GM23338 (cell line): ENCODE results near the gene MED19.

Experiments used
- CREB1 ChIP-seq: fragments of 250-450 bp; sonication (Bioruptor Pico); IDR thresholded peaks from 2 replicates; pipeline ENCODE4 v1.5.0; 2020; ENCODE audit warnings: low read depth, mild to moderate bottlenecking, moderate library complexity
- EZH2 ChIP-seq: fragments of 200-600 bp; sonication (generic); IDR thresholded peaks from one replicate; pipeline ENCODE4 v1.8.0; 2017; ENCODE audit warnings: antibody characterized with exemption, mild to moderate bottlenecking, low read depth; ENCODE audit not compliant: unreplicated experiment
- EZH2phosphoT487 ChIP-seq: fragments of 200-600 bp; sonication (generic); IDR thresholded peaks from one replicate; pipeline ENCODE4 v1.8.1; 2018; ENCODE audit warnings: antibody characterized with exemption; ENCODE audit not compliant: unreplicated experiment
- JUNB ChIP-seq: IDR thresholded peaks from one replicate; pipeline ENCODE4 v1.6.1; 2016; ENCODE audit warnings: antibody characterized with exemption; ENCODE audit not compliant: unreplicated experiment
- NANOG ChIP-seq: IDR thresholded peaks from 2 replicates; pipeline ENCODE4 v1.6.1; 2016; ENCODE audit warnings: antibody characterized with exemption, borderline replicate concordance
- POLR2AphosphoS5 ChIP-seq: IDR thresholded peaks from 2 replicates; pipeline ENCODE4 v1.6.1; 2016; ENCODE audit warnings: antibody characterized with exemption, low read depth
- ZNF114 ChIP-seq: fragments of 250-450 bp; sonication (Bioruptor Pico); IDR thresholded peaks from 2 replicates; pipeline ENCODE4 v1.5.0; 2020; ENCODE audit warnings: mild to moderate bottlenecking, moderate library complexity
- TF ChIP-seq, protein P1 (sequence below), 2 experiments: fragments of 200-600 bp in 1 of 2; sonication (generic) in 1 of 2; conservative IDR thresholded peaks; 2 replicates each; pipeline versions ENCODE4 v1.5.1 to v1.6.1; 2016 to 2017; ENCODE audit warnings: antibody characterized with exemption in 2 of 2, low read depth in 2 of 2, mild to moderate bottlenecking in 2 of 2, moderate library complexity in 1 of 2
- TF ChIP-seq, protein P2 (sequence below): IDR thresholded peaks from one replicate; pipeline ENCODE4 v1.6.1; 2018; ENCODE audit warnings: antibody characterized with exemption; ENCODE audit not compliant: unreplicated experiment
- TF ChIP-seq, protein P3 (sequence below): fragments of 250-450 bp; sonication (Bioruptor Pico); IDR thresholded peaks from 2 replicates; pipeline ENCODE4 v1.5.0; 2020; ENCODE audit warnings: mild to moderate bottlenecking, moderate library complexity
- TF ChIP-seq, protein P4 (sequence below): IDR thresholded peaks from 2 replicates; pipeline ENCODE4 v1.6.1; 2016; ENCODE audit warnings: antibody characterized with exemption

DNA sequence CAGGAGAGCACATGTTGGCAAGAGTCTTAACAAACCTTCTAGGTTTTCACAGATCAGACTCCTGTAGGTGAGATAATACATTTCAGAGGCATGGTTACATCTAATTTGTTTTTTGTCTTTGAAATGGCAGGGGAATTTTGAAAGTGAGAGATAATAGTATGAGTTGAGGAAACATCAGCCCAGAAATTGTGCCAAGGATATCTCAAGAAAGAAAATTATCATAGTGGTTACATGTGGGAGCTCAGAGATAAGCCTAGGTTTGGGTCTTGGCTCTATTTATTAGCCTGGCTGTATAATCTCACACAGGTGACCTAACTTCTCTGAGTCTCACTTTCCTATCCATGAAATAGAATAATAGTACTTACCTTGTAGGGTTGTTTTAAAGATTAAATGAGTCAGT lies 39.2 kb upstream of the MED19 start:
- TF ChIP-seq, protein P1, sequence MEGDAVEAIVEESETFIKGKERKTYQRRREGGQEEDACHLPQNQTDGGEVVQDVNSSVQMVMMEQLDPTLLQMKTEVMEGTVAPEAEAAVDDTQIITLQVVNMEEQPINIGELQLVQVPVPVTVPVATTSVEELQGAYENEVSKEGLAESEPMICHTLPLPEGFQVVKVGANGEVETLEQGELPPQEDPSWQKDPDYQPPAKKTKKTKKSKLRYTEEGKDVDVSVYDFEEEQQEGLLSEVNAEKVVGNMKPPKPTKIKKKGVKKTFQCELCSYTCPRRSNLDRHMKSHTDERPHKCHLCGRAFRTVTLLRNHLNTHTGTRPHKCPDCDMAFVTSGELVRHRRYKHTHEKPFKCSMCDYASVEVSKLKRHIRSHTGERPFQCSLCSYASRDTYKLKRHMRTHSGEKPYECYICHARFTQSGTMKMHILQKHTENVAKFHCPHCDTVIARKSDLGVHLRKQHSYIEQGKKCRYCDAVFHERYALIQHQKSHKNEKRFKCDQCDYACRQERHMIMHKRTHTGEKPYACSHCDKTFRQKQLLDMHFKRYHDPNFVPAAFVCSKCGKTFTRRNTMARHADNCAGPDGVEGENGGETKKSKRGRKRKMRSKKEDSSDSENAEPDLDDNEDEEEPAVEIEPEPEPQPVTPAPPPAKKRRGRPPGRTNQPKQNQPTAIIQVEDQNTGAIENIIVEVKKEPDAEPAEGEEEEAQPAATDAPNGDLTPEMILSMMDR (conservative IDR thresholded peaks at IDR 0.05; ENCODE audit: low read depth in 2 of 2) = no peak
- TF ChIP-seq EZH2phosphoT487 = no peak
- TF ChIP-seq EZH2 = no peak
- TF ChIP-seq, protein P2, sequence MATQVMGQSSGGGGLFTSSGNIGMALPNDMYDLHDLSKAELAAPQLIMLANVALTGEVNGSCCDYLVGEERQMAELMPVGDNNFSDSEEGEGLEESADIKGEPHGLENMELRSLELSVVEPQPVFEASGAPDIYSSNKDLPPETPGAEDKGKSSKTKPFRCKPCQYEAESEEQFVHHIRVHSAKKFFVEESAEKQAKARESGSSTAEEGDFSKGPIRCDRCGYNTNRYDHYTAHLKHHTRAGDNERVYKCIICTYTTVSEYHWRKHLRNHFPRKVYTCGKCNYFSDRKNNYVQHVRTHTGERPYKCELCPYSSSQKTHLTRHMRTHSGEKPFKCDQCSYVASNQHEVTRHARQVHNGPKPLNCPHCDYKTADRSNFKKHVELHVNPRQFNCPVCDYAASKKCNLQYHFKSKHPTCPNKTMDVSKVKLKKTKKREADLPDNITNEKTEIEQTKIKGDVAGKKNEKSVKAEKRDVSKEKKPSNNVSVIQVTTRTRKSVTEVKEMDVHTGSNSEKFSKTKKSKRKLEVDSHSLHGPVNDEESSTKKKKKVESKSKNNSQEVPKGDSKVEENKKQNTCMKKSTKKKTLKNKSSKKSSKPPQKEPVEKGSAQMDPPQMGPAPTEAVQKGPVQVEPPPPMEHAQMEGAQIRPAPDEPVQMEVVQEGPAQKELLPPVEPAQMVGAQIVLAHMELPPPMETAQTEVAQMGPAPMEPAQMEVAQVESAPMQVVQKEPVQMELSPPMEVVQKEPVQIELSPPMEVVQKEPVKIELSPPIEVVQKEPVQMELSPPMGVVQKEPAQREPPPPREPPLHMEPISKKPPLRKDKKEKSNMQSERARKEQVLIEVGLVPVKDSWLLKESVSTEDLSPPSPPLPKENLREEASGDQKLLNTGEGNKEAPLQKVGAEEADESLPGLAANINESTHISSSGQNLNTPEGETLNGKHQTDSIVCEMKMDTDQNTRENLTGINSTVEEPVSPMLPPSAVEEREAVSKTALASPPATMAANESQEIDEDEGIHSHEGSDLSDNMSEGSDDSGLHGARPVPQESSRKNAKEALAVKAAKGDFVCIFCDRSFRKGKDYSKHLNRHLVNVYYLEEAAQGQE = no peak
- no peak for TF ChIP-seq POLR2AphosphoS5
- TF ChIP-seq JUNB = no peak
- no peak for TF ChIP-seq ZNF114 (CRISPR knock-in tag)
- TF ChIP-seq, protein P3, sequence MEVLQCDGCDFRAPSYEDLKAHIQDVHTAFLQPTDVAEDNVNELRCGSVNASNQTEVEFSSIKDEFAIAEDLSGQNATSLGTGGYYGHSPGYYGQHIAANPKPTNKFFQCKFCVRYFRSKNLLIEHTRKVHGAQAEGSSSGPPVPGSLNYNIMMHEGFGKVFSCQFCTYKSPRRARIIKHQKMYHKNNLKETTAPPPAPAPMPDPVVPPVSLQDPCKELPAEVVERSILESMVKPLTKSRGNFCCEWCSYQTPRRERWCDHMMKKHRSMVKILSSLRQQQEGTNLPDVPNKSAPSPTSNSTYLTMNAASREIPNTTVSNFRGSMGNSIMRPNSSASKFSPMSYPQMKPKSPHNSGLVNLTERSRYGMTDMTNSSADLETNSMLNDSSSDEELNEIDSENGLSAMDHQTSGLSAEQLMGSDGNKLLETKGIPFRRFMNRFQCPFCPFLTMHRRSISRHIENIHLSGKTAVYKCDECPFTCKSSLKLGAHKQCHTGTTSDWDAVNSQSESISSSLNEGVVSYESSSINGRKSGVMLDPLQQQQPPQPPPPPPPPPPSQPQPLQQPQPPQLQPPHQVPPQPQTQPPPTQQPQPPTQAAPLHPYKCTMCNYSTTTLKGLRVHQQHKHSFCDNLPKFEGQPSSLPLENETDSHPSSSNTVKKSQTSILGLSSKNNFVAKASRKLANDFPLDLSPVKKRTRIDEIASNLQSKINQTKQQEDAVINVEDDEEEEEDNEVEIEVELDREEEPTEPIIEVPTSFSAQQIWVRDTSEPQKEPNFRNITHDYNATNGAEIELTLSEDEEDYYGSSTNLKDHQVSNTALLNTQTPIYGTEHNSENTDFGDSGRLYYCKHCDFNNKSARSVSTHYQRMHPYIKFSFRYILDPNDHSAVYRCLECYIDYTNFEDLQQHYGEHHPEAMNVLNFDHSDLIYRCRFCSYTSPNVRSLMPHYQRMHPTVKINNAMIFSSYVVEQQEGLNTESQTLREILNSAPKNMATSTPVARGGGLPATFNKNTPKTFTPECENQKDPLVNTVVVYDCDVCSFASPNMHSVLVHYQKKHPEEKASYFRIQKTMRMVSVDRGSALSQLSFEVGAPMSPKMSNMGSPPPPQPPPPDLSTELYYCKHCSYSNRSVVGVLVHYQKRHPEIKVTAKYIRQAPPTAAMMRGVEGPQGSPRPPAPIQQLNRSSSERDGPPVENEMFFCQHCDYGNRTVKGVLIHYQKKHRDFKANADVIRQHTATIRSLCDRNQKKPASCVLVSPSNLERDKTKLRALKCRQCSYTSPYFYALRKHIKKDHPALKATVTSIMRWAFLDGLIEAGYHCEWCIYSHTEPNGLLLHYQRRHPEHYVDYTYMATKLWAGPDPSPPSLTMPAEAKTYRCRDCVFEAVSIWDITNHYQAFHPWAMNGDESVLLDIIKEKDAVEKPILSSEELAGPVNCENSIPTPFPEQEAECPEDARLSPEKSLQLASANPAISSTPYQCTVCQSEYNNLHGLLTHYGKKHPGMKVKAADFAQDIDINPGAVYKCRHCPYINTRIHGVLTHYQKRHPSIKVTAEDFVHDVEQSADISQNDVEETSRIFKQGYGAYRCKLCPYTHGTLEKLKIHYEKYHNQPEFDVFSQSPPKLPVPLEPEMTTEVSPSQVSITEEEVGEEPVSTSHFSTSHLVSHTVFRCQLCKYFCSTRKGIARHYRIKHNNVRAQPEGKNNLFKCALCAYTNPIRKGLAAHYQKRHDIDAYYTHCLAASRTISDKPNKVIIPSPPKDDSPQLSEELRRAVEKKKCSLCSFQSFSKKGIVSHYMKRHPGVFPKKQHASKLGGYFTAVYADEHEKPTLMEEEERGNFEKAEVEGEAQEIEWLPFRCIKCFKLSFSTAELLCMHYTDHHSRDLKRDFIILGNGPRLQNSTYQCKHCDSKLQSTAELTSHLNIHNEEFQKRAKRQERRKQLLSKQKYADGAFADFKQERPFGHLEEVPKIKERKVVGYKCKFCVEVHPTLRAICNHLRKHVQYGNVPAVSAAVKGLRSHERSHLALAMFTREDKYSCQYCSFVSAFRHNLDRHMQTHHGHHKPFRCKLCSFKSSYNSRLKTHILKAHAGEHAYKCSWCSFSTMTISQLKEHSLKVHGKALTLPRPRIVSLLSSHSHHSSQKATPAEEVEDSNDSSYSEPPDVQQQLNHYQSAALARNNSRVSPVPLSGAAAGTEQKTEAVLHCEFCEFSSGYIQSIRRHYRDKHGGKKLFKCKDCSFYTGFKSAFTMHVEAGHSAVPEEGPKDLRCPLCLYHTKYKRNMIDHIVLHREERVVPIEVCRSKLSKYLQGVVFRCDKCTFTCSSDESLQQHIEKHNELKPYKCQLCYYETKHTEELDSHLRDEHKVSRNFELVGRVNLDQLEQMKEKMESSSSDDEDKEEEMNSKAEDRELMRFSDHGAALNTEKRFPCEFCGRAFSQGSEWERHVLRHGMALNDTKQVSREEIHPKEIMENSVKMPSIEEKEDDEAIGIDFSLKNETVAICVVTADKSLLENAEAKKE (CRISPR knock-in tag) = no peak
- no peak for TF ChIP-seq CREB1
- TF ChIP-seq NANOG = no peak
- TF ChIP-seq, protein P4, sequence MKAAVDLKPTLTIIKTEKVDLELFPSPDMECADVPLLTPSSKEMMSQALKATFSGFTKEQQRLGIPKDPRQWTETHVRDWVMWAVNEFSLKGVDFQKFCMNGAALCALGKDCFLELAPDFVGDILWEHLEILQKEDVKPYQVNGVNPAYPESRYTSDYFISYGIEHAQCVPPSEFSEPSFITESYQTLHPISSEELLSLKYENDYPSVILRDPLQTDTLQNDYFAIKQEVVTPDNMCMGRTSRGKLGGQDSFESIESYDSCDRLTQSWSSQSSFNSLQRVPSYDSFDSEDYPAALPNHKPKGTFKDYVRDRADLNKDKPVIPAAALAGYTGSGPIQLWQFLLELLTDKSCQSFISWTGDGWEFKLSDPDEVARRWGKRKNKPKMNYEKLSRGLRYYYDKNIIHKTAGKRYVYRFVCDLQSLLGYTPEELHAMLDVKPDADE = no peak
